ENCODE measurements around the gene AIP.
"Not testable (repeated sequence)": the region's sequence is repeated elsewhere in the genome, so short reads cannot be mapped to it uniquely, and the experiment has no call there.

AIP gene

DNA sequence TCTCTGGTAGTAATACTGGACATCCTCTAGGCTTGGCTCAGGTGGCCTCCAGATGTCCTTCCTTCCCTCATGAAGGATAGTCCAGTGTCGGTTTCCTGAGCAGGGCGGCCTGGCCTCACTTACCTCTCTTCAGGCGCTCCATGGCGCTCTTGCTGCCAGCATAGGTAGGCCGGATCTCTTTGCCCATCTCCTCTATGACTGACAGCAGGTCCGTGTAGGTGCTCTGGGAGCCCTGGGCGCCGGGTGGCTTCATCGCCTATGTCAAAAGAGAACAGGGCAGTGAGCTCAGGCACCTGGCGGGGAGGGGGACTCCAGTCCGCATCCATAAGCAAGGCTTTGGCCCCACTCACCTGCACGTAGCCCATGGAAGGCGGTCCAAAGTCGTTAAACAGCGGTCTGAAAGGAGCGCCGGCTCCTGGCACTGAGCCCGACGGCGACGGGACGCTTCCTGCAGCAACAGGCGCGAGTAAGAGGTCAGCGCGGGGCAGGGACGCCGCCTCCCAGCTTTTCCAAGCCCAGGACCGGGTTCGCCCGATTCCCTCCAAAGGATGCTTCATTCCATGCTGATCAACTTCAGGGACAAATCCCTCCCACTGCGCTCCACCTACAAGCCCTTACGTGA is 24.5 kb downstream of the AIP start:
- Histone ChIP-seq H3K4me1 (ENCODE audit: control insufficient read depth in 2 of 2, insufficient read depth in 2 of 2, low read length in 2 of 2) (peaks cover 32 to 39% of the 10 kb centered on the region in 2 donors), H3K27me3 (ENCODE audit: control insufficient read depth in 2 of 2, insufficient read depth in 2 of 2, low read length in 2 of 2) (no peaks in the 10 kb centered on the region), H3K27ac (ENCODE audit: low read depth in 2 of 2, low read length in 2 of 2) (peak overlapping the region; percentile 99 to 100), H3K9me3 (ENCODE audit: control insufficient read depth in 2 of 2, low read length in 2 of 2) (no peaks in the 10 kb centered on the region), H3K9ac (ENCODE audit: low read depth in 1 of 2, low read length in 2 of 2) (peak overlapping the region; percentile 86 to 89), H3K36me3 (ENCODE audit: control insufficient read depth in 2 of 2, insufficient read depth in 2 of 2, low read length in 2 of 2) (peaks cover 0 to 2% of the 10 kb centered on the region in 2 donors), H3K4me3 (ENCODE audit: low read length in 2 of 2) (peak overlapping the region; percentile 85 to 87)

- peak within 1 kb of the TSS; percentile 85 to 87 for H3K4me3 ChIP-seq (ENCODE audit: low read length in 2 of 2)
- H3K27me3 ChIP-seq (ENCODE audit: control insufficient read depth in 2 of 2, insufficient read depth in 2 of 2, low read length in 2 of 2): no peaks in the 10 kb centered on the region
- no peaks in the 10 kb centered on the region for H3K9me3 ChIP-seq (ENCODE audit: control insufficient read depth in 2 of 2, low read length in 2 of 2)
- peak within 1 kb of the TSS; percentile 99 to 100 for H3K27ac ChIP-seq (ENCODE audit: low read depth in 2 of 2, low read length in 2 of 2)
- peaks cover 32 to 39% of the 10 kb centered on the region in 2 donors for H3K4me1 ChIP-seq (ENCODE audit: control insufficient read depth in 2 of 2, insufficient read depth in 2 of 2, low read length in 2 of 2)
- peak within 1 kb of the TSS; percentile 89 to 91 for H3K9ac ChIP-seq (ENCODE audit: low read depth in 1 of 2, low read length in 2 of 2)
- no peaks in the 10 kb centered on the region for H3K36me3 ChIP-seq (ENCODE audit: control insufficient read depth in 2 of 2, insufficient read depth in 2 of 2, low read length in 2 of 2)
Observed at GRCh38 chr11:67507864-67508485, 25.1 kb downstream of the AIP start, which contains the start of gene CDK2AP2. Gene CDK2AP2, minus strand, starts transcription at chr11:67508162. Its CDS starts 80 bp downstream, at chr11:67508082.

GRCh38 chr11:67508486-67509121 is 25.8 kb downstream of the AIP start:
- Histone ChIP-seq H3K36me3 (ENCODE audit: control insufficient read depth in 2 of 2, insufficient read depth in 2 of 2, low read length in 2 of 2) (no peaks in the 10 kb centered on the region), H3K27me3 (ENCODE audit: control insufficient read depth in 2 of 2, insufficient read depth in 2 of 2, low read length in 2 of 2) (no peaks in the 10 kb centered on the region), H3K27ac (ENCODE audit: low read depth in 2 of 2, low read length in 2 of 2) (peak overlapping the region; percentile 99 to 100), H3K4me3 (ENCODE audit: low read length in 2 of 2) (peak overlapping the region; percentile 85 to 87), H3K9me3 (ENCODE audit: control insufficient read depth in 2 of 2, low read length in 2 of 2) (no peaks in the 10 kb centered on the region), H3K4me1 (ENCODE audit: control insufficient read depth in 2 of 2, insufficient read depth in 2 of 2, low read length in 2 of 2) (peaks cover 32 to 38% of the 10 kb centered on the region in 2 donors), H3K9ac (ENCODE audit: low read depth in 1 of 2, low read length in 2 of 2) (peak overlapping the region; percentile 89 to 91)

DNA sequence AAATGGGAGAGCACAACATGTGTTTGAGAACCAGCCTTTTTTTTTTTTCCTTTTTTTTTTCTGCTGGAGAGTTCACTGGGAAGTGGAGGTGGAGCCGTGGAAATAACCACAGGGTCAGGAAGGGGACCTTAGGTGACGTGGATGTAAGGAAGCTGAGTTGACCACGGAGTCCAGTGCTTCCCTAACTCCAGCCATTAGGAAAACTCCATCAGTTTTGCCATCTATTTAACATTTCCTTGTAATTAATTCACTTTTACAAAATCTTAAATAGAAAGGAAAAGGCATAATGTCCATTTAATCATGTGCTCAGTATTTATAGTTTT is 27.2 kb downstream of the AIP start:
- H3K4me3 ChIP-seq (ENCODE audit: low read length in 2 of 2): no peak overlapping the region
- H3K9ac ChIP-seq (ENCODE audit: low read depth in 1 of 2, low read length in 2 of 2): no peak overlapping the region
- no peak overlapping the region for H3K27ac ChIP-seq (ENCODE audit: low read depth in 2 of 2, low read length in 2 of 2)
- H3K9me3 ChIP-seq (ENCODE audit: control insufficient read depth in 2 of 2, low read length in 2 of 2): no peaks in the 10 kb centered on the region
- H3K36me3 ChIP-seq (ENCODE audit: control insufficient read depth in 2 of 2, insufficient read depth in 2 of 2, low read length in 2 of 2): no peaks in the 10 kb centered on the region
- H3K4me1 ChIP-seq (ENCODE audit: control insufficient read depth in 2 of 2, insufficient read depth in 2 of 2, low read length in 2 of 2): peaks cover 28 to 31% of the 10 kb centered on the region in 2 donors
- no peaks in the 10 kb centered on the region for H3K27me3 ChIP-seq (ENCODE audit: control insufficient read depth in 2 of 2, insufficient read depth in 2 of 2, low read length in 2 of 2)

DNA sequence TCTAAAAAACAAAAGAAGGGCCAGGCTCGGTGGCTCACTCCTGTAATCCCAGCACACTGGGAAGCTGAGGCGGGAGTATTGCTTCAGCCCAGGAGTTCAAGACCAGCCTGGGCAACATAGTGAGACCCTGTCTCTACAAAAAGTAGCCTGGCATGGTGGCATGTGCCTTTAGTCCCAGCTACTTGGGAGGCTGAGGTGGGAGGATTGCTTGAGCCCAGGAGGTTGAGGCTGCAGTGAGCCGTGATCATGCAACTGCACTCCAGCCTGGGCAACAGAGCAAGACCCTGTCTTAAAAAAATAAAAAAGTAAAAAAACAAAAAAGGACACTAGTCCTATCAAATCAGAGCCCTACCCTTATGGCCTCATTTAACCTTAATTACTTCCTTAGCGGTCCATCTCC is 28.7 kb downstream of the AIP start:
- H3K4me3 ChIP-seq (ENCODE audit: low read length in 2 of 2); H3K27me3 ChIP-seq (ENCODE audit: control insufficient read depth in 2 of 2, insufficient read depth in 2 of 2, low read length in 2 of 2); H3K9me3 ChIP-seq (ENCODE audit: control insufficient read depth in 2 of 2, low read length in 2 of 2); H3K27ac ChIP-seq (ENCODE audit: low read depth in 2 of 2, low read length in 2 of 2); H3K36me3 ChIP-seq (ENCODE audit: control insufficient read depth in 2 of 2, insufficient read depth in 2 of 2, low read length in 2 of 2); H3K9ac ChIP-seq (ENCODE audit: low read depth in 1 of 2, low read length in 2 of 2): not testable (repeated sequence)
- peaks cover 15 to 20% of the 10 kb centered on the region in 2 donors for H3K4me1 ChIP-seq (ENCODE audit: control insufficient read depth in 2 of 2, insufficient read depth in 2 of 2, low read length in 2 of 2)

DNA sequence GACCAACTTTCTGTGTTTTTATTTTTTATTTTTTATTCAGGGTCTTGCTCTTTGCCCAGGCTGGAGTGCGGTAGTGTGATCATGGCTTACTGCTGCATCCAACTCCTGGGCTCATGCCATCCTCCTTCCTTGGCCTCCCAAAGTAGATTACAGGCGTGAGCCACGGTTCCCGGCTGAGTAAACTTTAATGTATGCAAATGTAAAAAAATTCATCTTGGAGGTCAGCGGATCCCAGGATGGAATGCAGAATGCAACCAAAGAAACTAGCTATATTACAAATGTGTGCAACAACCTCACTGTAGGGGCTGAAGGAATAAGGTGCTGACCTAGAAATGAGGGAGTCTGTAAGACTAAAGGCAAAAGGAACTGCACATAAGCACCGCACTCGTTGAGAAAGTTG is 31.3 kb downstream of the AIP start:
- Histone ChIP-seq H3K27ac (ENCODE audit: low read depth in 2 of 2, low read length in 2 of 2) (no peak overlapping the region), H3K9me3 (ENCODE audit: control insufficient read depth in 2 of 2, low read length in 2 of 2) (no peaks in the 10 kb centered on the region), H3K9ac (ENCODE audit: low read depth in 1 of 2, low read length in 2 of 2) (no peak overlapping the region), H3K4me3 (ENCODE audit: low read length in 2 of 2) (no peak overlapping the region), H3K4me1 (ENCODE audit: control insufficient read depth in 2 of 2, insufficient read depth in 2 of 2, low read length in 2 of 2) (peaks cover under 1 to 3% of the 10 kb centered on the region in 2 donors), H3K36me3 (ENCODE audit: control insufficient read depth in 2 of 2, insufficient read depth in 2 of 2, low read length in 2 of 2) (no peaks in the 10 kb centered on the region), H3K27me3 (ENCODE audit: control insufficient read depth in 2 of 2, insufficient read depth in 2 of 2, low read length in 2 of 2) (no peaks in the 10 kb centered on the region)

GRCh38 chr11:67516806-67517205 is 34.0 kb downstream of the AIP start:
- Histone ChIP-seq H3K27ac (ENCODE audit: low read depth in 2 of 2, low read length in 2 of 2) (no peak overlapping the region), H3K36me3 (ENCODE audit: control insufficient read depth in 2 of 2, insufficient read depth in 2 of 2, low read length in 2 of 2) (no peaks in the 10 kb centered on the region), H3K27me3 (ENCODE audit: control insufficient read depth in 2 of 2, insufficient read depth in 2 of 2, low read length in 2 of 2) (no peaks in the 10 kb centered on the region), H3K9ac (ENCODE audit: low read depth in 1 of 2, low read length in 2 of 2) (no peak overlapping the region), H3K4me1 (ENCODE audit: control insufficient read depth in 2 of 2, insufficient read depth in 2 of 2, low read length in 2 of 2) (no peaks in the 10 kb centered on the region), H3K9me3 (ENCODE audit: control insufficient read depth in 2 of 2, low read length in 2 of 2) (no peaks in the 10 kb centered on the region), H3K4me3 (ENCODE audit: low read length in 2 of 2) (no peak overlapping the region)

DNA sequence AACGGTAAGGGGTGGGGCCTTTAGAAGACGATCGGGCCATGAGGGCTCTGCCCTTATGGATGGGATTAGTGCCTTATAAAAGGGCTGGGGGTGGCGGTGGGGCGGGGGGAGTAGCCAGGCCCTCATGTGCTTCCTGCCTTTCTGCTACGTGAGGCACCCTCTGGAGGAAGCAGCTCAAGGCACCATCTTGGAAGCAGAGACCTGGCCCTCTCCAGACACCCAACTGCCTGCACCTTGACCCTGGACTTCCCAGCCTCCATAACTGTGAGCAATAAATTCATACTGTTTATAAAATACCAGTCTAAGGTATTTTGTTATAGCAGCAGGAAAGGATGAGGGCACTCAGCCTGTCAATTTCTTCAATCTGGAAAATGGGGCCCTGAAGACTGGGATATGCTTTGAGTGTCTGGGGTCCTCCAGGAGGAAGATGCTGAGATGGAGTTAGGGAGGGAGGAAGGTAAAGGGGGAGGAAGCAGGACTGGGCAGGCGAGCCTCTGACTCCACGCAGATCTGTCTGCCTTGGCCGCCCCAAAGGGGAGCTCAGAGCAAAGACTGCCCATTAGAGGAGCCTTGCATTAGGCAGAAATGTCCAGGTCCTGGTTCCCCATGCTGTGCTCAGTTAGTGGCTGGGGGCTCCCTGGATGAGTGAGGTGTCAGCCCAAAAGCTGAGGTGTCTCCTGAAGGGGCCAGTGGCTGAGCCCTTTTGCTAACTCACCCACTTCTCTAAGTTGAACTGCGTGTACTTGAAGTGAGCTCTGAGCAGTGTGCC is 35.1 kb downstream of the AIP start:
- H3K9ac ChIP-seq (ENCODE audit: low read depth in 1 of 2, low read length in 2 of 2): no peak overlapping the region
- no peak overlapping the region for H3K27ac ChIP-seq (ENCODE audit: low read depth in 2 of 2, low read length in 2 of 2)
- no peaks in the 10 kb centered on the region for H3K4me1 ChIP-seq (ENCODE audit: control insufficient read depth in 2 of 2, insufficient read depth in 2 of 2, low read length in 2 of 2)
- no peaks in the 10 kb centered on the region for H3K9me3 ChIP-seq (ENCODE audit: control insufficient read depth in 2 of 2, low read length in 2 of 2)
- H3K4me3 ChIP-seq (ENCODE audit: low read length in 2 of 2): no peak overlapping the region
- H3K36me3 ChIP-seq (ENCODE audit: control insufficient read depth in 2 of 2, insufficient read depth in 2 of 2, low read length in 2 of 2): no peaks in the 10 kb centered on the region
- no peaks in the 10 kb centered on the region for H3K27me3 ChIP-seq (ENCODE audit: control insufficient read depth in 2 of 2, insufficient read depth in 2 of 2, low read length in 2 of 2)

- H3K36me3 ChIP-seq (ENCODE audit: control insufficient read depth in 2 of 2, insufficient read depth in 2 of 2, low read length in 2 of 2): no peaks in the 10 kb centered on the region
- H3K4me3 ChIP-seq (ENCODE audit: low read length in 2 of 2): no peak overlapping the region
- H3K9me3 ChIP-seq (ENCODE audit: control insufficient read depth in 2 of 2, low read length in 2 of 2): no peaks in the 10 kb centered on the region
- H3K9ac ChIP-seq (ENCODE audit: low read depth in 1 of 2, low read length in 2 of 2): no peak overlapping the region
- H3K27me3 ChIP-seq (ENCODE audit: control insufficient read depth in 2 of 2, insufficient read depth in 2 of 2, low read length in 2 of 2): no peaks in the 10 kb centered on the region
- no peak overlapping the region for H3K27ac ChIP-seq (ENCODE audit: low read depth in 2 of 2, low read length in 2 of 2)
- peaks cover 7 to 8% of the 10 kb centered on the region in 2 donors for H3K4me1 ChIP-seq (ENCODE audit: control insufficient read depth in 2 of 2, insufficient read depth in 2 of 2, low read length in 2 of 2)
Observed at GRCh38 chr11:67519726-67520125, 36.9 kb downstream of the AIP start.

All from mucosa of rectum (tissue), 2 donors.